Panc1 (cell line): ENCODE data around the gene DPP4. TPM values are rescaled to one million over a fixed set of nuclear protein-coding genes. Genes with fewer than 3 reads are reported as not detected.

Experiments
- ATAC-seq: fragments of 200-7000 bp; cut with Tn5 transposase; 2 replicates; pipeline ENCODE4 v1.9.1; 2020; ENCODE audit warnings: mild to moderate bottlenecking, moderate library complexity
- BruUV-seq: library from RNA; stranded (reverse); fragments of 400-500 nt; replicated peaks from 2 replicates; lab custom pipeline; 2021; lab: Mats Ljungman, UMichigan
- CTCF ChIA-PET: fragments of 300-600 bp; sonication (Branson Sonifier 250); formaldehyde crosslinking; loops from one replicate; lab custom pipeline; 2022; ENCODE audit warnings: antibody characterized with exemption; lab: Charles Lee
- POLR2A ChIA-PET: fragments of 300-600 bp; sonication (Branson Sonifier 250); formaldehyde crosslinking; loops from one replicate; lab custom pipeline; 2022; ENCODE audit warnings: antibody characterized with exemption; lab: Charles Lee
- DNase-seq: peaks from one replicate; pipeline ENCODE4 v3.0.0-alpha.2; 2010; ENCODE audit warnings: low read depth, low spot score
- H3K27ac ChIP-seq: 2 replicates; pipeline ENCODE4 v1.5.1; 2011; ENCODE audit warnings: mild to moderate bottlenecking, low read length, inconsistent platforms
- H3K27me3 ChIP-seq: fragments of 200-500 bp; sonication (Bioruptor generic); 2 replicates; pipeline ENCODE4 v1.6.0; 2014; ENCODE audit warnings: low read length, inconsistent platforms; ENCODE audit not compliant: control insufficient read depth, insufficient read depth
- H3K36me3 ChIP-seq: fragments of 200-500 bp; sonication (Bioruptor generic); 2 replicates; pipeline ENCODE4 v1.5.1; 2014; ENCODE audit warnings: inconsistent platforms, mild to moderate bottlenecking, low read length, moderate library complexity; ENCODE audit not compliant: control insufficient read depth, insufficient read depth
- H3K4me1 ChIP-seq: 2 replicates; pipeline ENCODE4 v1.5.1; 2011; ENCODE audit warnings: inconsistent platforms, mild to moderate bottlenecking, low read length, moderate library complexity; ENCODE audit not compliant: control insufficient read depth, insufficient read depth
- H3K4me3 ChIP-seq, 2 experiments: 2 replicates each; pipeline ENCODE4 v1.5.1; 2011 to 2012; ENCODE audit warnings: low read depth in 2 of 2, low read length in 2 of 2, mild to moderate bottlenecking in 2 of 2, inconsistent platforms in 1 of 2, moderate library complexity in 1 of 2
- H3K9me3 ChIP-seq: fragments of 200-500 bp; sonication (Bioruptor generic); 2 replicates; pipeline ENCODE4 v1.5.1; 2014; ENCODE audit warnings: low read depth, mild to moderate bottlenecking, inconsistent platforms, low read length, moderate library complexity; ENCODE audit not compliant: control insufficient read depth, insufficient read depth
- CTCF ChIP-seq: fragments of 450-650 bp; IDR thresholded peaks from 2 replicates; pipeline ENCODE4 v1.5.1; 2017; ENCODE audit warnings: mild to moderate bottlenecking
- POLR2AphosphoS5 ChIP-seq: IDR thresholded peaks from 2 replicates; pipeline ENCODE4 v1.6.1; 2012; ENCODE audit warnings: mild to moderate bottlenecking, low read depth, low read length, moderate library complexity
- SIN3A ChIP-seq: IDR thresholded peaks from 2 replicates; pipeline ENCODE4 v1.6.1; 2012; ENCODE audit warnings: low read depth, mild to moderate bottlenecking, low read length, moderate library complexity, borderline replicate concordance; ENCODE audit not compliant: insufficient read depth
- TCF7L2 ChIP-seq: IDR thresholded peaks from 2 replicates; pipeline ENCODE4 v1.6.1; 2011; ENCODE audit warnings: mild to moderate bottlenecking, low read depth, low read length, inconsistent platforms
- in situ Hi-C: cut with HindIII; loops from 2 replicates; pipeline ENCODE4 v1.10.0; 2016; ENCODE audit warnings: low sequenced_read_pairs, low pct_unique_long_range_greater_than_20kb
- intact Hi-C: fragments of 100-400 bp; cut with micrococcal nuclease; formaldehyde crosslinking; loops from one replicate; pipeline ENCODE4 v1.10.0; 2022; ENCODE audit not compliant: unreplicated experiment
- total RNA-seq: library from RNA; stranded (reverse); gene quantifications from one replicate; pipeline ENCODE4 v1.2.1, GENCODE V29; 2021; ENCODE audit not compliant: unreplicated experiment
- TF ChIP-seq, protein P1 (sequence below), 2 experiments: IDR thresholded peaks; 2 replicates each; pipeline ENCODE4 v1.6.1; 2011 to 2012; ENCODE audit warnings: low read depth in 2 of 2, control low read depth in 1 of 2, low read length in 1 of 2, mild to moderate bottlenecking in 1 of 2, moderate library complexity in 1 of 2; ENCODE audit not compliant: insufficient read depth in 1 of 2

Gene DPP4
- total RNA-seq, 1 experiment from 2014 or later: 0.23 TPM

DNA sequence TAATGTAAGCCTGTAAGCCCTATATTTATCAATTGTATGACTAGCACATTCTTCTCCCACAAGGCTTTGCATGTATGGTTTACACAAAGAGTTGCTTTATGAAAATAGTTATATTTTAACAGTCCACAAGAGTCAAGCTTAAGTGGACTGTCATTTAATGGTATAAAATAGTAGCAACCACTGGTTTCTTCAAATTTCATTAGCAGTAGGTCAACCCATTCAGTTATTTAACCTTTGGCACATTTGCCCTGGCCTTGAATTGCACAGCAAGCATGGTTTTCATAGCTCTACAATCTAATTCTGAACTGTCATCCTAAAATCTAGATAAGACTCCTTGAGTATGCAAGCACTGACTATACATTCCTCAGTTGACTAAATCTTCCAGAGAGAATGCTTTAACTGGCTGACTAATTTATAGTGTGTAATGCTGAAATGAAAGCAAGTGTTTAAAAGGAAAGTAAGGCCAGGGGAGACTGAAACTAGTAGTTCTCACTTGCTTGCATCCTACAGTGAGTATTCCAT is 1.8 kb downstream of the DPP4 start:
- H3K36me3 ChIP-seq: no peaks in the 10 kb centered on the region
- TF ChIP-seq SIN3A: no peak
- TF ChIP-seq TCF7L2: no peak
- no peak for TF ChIP-seq CTCF
- TF ChIP-seq, protein P1, sequence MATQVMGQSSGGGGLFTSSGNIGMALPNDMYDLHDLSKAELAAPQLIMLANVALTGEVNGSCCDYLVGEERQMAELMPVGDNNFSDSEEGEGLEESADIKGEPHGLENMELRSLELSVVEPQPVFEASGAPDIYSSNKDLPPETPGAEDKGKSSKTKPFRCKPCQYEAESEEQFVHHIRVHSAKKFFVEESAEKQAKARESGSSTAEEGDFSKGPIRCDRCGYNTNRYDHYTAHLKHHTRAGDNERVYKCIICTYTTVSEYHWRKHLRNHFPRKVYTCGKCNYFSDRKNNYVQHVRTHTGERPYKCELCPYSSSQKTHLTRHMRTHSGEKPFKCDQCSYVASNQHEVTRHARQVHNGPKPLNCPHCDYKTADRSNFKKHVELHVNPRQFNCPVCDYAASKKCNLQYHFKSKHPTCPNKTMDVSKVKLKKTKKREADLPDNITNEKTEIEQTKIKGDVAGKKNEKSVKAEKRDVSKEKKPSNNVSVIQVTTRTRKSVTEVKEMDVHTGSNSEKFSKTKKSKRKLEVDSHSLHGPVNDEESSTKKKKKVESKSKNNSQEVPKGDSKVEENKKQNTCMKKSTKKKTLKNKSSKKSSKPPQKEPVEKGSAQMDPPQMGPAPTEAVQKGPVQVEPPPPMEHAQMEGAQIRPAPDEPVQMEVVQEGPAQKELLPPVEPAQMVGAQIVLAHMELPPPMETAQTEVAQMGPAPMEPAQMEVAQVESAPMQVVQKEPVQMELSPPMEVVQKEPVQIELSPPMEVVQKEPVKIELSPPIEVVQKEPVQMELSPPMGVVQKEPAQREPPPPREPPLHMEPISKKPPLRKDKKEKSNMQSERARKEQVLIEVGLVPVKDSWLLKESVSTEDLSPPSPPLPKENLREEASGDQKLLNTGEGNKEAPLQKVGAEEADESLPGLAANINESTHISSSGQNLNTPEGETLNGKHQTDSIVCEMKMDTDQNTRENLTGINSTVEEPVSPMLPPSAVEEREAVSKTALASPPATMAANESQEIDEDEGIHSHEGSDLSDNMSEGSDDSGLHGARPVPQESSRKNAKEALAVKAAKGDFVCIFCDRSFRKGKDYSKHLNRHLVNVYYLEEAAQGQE (IDR thresholded peaks at IDR 0.05; ENCODE audit: insufficient read depth in 1 of 2, low read depth in 2 of 2, low read length in 1 of 2): no peak
- no peak for TF ChIP-seq POLR2AphosphoS5
- DNase-seq: no peak
- no peak for ATAC-seq
- ChIA-PET CTCF (no interaction called here), POLR2A (no interaction called here)
- H3K27ac ChIP-seq: no peak overlapping the region
- peaks cover 6% of the 10 kb centered on the region; the same call in 1 of the 2 replicates for H3K4me1 ChIP-seq
- no peak overlapping the region for H3K4me3 ChIP-seq
- H3K9me3 ChIP-seq: no peaks in the 10 kb centered on the region
- BruUV-seq: no TSS peak
- intact Hi-C loops (no loop called here), in situ Hi-C loops (no loop called here)
- peaks cover 14% of the 10 kb centered on the region for H3K27me3 ChIP-seq

DNA sequence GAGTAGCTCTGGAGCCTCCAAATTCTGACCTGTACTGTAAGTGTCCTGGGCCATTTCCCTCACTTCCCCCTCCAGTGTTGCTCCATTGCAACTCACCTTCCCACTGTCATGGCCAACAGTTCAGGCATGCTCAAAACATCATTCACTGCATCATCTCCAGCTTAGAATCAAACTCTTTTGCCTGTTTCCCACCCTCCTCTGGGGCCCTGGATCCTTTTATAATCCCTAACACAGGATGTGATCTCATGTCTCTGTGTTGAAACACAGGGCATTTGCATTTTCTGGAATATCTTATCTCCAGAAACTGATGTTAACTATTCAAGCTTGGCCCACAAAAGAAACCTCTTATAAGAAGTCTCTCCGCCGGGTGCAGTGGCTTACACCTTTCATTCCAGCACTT is 3.0 kb downstream of the DPP4 start:
- no peaks in the 10 kb centered on the region for H3K9me3 ChIP-seq
- BruUV-seq: no TSS peak
- in situ Hi-C loops (no loop called here), intact Hi-C loops (no loop called here)
- no peaks in the 10 kb centered on the region for H3K36me3 ChIP-seq
- H3K4me3 ChIP-seq: no peak overlapping the region
- CTCF ChIA-PET: no interaction called here
- TF ChIP-seq POLR2AphosphoS5: no peak
- TF ChIP-seq, protein P1 (IDR thresholded peaks at IDR 0.05; ENCODE audit: insufficient read depth in 1 of 2, low read depth in 2 of 2, low read length in 1 of 2): no peak
- no peak for TF ChIP-seq SIN3A
- no peak for TF ChIP-seq TCF7L2
- TF ChIP-seq CTCF: no peak
- no peak overlapping the region for H3K27ac ChIP-seq
- DNase-seq (no peak), ATAC-seq (no peak)
- H3K4me1 ChIP-seq: peaks cover 6% of the 10 kb centered on the region; the same call in 1 of the 2 replicates
- peaks cover 14% of the 10 kb centered on the region for H3K27me3 ChIP-seq
- POLR2A ChIA-PET: no interaction called here
